ENCODE results near the gene SEZ6L2. TPM values are rescaled to one million over a fixed set of nuclear protein-coding genes. Genes with fewer than 3 reads are reported as not detected.

SEZ6L2 gene
- total and polyA plus RNA-seq, 9 of the 15 experiments (the other 6 are each of a cell fraction or from before 2014, with no cell fraction given): 0.10 to 2.1 (median 0.72) TPM

GRCh38 chr16:29900102-29900887 lies 945 bp upstream of the SEZ6L2 start, which contains the start of gene ASPHD1 (continued):
- TF ChIP-seq ZBTB40 (IDR thresholded peaks at IDR 0.05) (no peak), ZBTB40 (CRISPR knock-in tag; IDR thresholded peaks at IDR 0.05) (no peak; the same call in 1 of the 2 replicates), PHTF2 (CRISPR knock-in tag; IDR thresholded peaks at IDR 0.05) (no peak), ZC3H8 (IDR thresholded peaks at IDR 0.05) (no peak), TRIM25 (IDR thresholded peaks at IDR 0.05; ENCODE audit: borderline replicate concordance) (no peak), HNRNPK (IDR thresholded peaks at IDR 0.05; ENCODE audit: low read depth, low read length, poor library complexity, severe bottlenecking) (no peak), COPS2 (conservative IDR thresholded peaks at IDR 0.05) (no peak), MTF1 (CRISPR knock-in tag; IDR thresholded peaks at IDR 0.05; ENCODE audit: borderline replicate concordance) (no peak)
- TF ChIP-seq, protein P1, sequence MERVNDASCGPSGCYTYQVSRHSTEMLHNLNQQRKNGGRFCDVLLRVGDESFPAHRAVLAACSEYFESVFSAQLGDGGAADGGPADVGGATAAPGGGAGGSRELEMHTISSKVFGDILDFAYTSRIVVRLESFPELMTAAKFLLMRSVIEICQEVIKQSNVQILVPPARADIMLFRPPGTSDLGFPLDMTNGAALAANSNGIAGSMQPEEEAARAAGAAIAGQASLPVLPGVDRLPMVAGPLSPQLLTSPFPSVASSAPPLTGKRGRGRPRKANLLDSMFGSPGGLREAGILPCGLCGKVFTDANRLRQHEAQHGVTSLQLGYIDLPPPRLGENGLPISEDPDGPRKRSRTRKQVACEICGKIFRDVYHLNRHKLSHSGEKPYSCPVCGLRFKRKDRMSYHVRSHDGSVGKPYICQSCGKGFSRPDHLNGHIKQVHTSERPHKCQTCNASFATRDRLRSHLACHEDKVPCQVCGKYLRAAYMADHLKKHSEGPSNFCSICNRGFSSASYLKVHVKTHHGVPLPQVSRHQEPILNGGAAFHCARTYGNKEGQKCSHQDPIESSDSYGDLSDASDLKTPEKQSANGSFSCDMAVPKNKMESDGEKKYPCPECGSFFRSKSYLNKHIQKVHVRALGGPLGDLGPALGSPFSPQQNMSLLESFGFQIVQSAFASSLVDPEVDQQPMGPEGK (CRISPR knock-in tag; IDR thresholded peaks at IDR 0.05; ENCODE audit: borderline replicate concordance): no peak
- TF ChIP-seq, protein P2, sequence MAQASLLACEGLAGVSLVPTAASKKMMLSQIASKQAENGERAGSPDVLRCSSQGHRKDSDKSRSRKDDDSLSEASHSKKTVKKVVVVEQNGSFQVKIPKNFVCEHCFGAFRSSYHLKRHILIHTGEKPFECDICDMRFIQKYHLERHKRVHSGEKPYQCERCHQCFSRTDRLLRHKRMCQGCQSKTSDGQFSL (CRISPR knock-in tag; IDR thresholded peaks at IDR 0.05): no peak
- TF ChIP-seq, protein P2 (tag; IDR thresholded peaks at IDR 0.05): no peak
- TF ChIP-seq, protein P3, sequence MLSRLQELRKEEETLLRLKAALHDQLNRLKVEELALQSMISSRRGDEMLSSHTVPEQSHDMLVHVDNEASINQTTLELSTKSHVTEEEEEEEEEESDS (CRISPR knock-in tag; IDR thresholded peaks at IDR 0.05): no peak

Data from K562 (cell line).